Limb (tissue), 2 donors: ENCODE data around the gene PHC3.
"Not testable (repeated sequence)": the region's sequence is repeated elsewhere in the genome, so short reads cannot be mapped to it uniquely, and the experiment has no call there.

Experiments used
- DNase-seq, 2 donors: peaks; one replicate each; pipeline ENCODE4 v3.0.0-alpha.2; 2016; ENCODE audit errors: extremely low spot score in 2 of 2

The PHC3 gene

GRCh38 chr3:170195759-170196158 is 14.2 kb upstream of the PHC3 start:
- not testable (repeated sequence) for DNase-seq

- DNase-seq = no peak
Measured at GRCh38 chr3:170189398-170190256, 8.1 kb upstream of the PHC3 start.

- no peak for DNase-seq
Measured at GRCh38 chr3:170180079-170180907, 1.2 kb downstream of the PHC3 start.

- DNase-seq = no peak
Measured at GRCh38 chr3:170179432-170179831, 2.1 kb downstream of the PHC3 start.

GRCh38 chr3:170178651-170179050 is 2.9 kb downstream of the PHC3 start:
- DNase-seq = no peak

- no peak for DNase-seq
Measured at GRCh38 chr3:170171563-170171962, 10.0 kb downstream of the PHC3 start.

- no peak for DNase-seq
Measured at GRCh38 chr3:170164717-170165116, 16.8 kb downstream of the PHC3 start.

GRCh38 chr3:170163956-170164645 is 17.4 kb downstream of the PHC3 start:
- no peak for DNase-seq

- no peak for DNase-seq
Measured at GRCh38 chr3:170162630-170163029, 18.9 kb downstream of the PHC3 start.

GRCh38 chr3:170162052-170162451 is 19.5 kb downstream of the PHC3 start:
- DNase-seq = no peak

GRCh38 chr3:170159933-170160332 is 21.6 kb downstream of the PHC3 start:
- DNase-seq = no peak

- DNase-seq = no peak
Measured at GRCh38 chr3:170159459-170159858, 22.1 kb downstream of the PHC3 start.

GRCh38 chr3:170155604-170156003 is 25.9 kb downstream of the PHC3 start:
- no peak for DNase-seq

- no peak for DNase-seq
Measured at GRCh38 chr3:170154569-170155143, 26.9 kb downstream of the PHC3 start.

- no peak for DNase-seq
Measured at GRCh38 chr3:170154084-170154483, 27.4 kb downstream of the PHC3 start.

- DNase-seq = no peak
Measured at GRCh38 chr3:170151536-170151935, 30.0 kb downstream of the PHC3 start.

- no peak for DNase-seq
Measured at GRCh38 chr3:170149016-170149415, 32.5 kb downstream of the PHC3 start.

GRCh38 chr3:170145278-170145677 is 36.3 kb downstream of the PHC3 start:
- no peak for DNase-seq

- no peak for DNase-seq
Measured at GRCh38 chr3:170144437-170144843, 37.1 kb downstream of the PHC3 start.

GRCh38 chr3:170142373-170142772 is 39.2 kb downstream of the PHC3 start:
- no peak for DNase-seq

GRCh38 chr3:170137986-170138385 is 43.5 kb downstream of the PHC3 start:
- no peak for DNase-seq

GRCh38 chr3:170132335-170132734 is 49.2 kb downstream of the PHC3 start:
- no peak for DNase-seq
